Astrocyte of the cerebellum (primary cell): ENCODE results near the gene SGPP2.

Source experiments
- DNase-seq: peaks from one replicate; pipeline ENCODE4 v3.0.0-alpha.2; 2011; ENCODE audit warnings: low read depth
- H3K4me3 ChIP-seq: 2 replicates; pipeline ENCODE4 v1.5.1; 2011; ENCODE audit warnings: mild to moderate bottlenecking, low read depth, low read length, moderate library complexity
- in situ Hi-C: cut with HindIII; loops from 2 replicates; pipeline ENCODE4 v1.10.0; 2017; ENCODE audit warnings: low sequenced_read_pairs
- TF ChIP-seq, protein P1 (sequence below): IDR thresholded peaks from 2 replicates; pipeline ENCODE4 v1.5.1; 2012; ENCODE audit warnings: low read length, low read depth, moderate library complexity, mild to moderate bottlenecking; ENCODE audit errors: missing control alignments

Gene SGPP2, protein sequence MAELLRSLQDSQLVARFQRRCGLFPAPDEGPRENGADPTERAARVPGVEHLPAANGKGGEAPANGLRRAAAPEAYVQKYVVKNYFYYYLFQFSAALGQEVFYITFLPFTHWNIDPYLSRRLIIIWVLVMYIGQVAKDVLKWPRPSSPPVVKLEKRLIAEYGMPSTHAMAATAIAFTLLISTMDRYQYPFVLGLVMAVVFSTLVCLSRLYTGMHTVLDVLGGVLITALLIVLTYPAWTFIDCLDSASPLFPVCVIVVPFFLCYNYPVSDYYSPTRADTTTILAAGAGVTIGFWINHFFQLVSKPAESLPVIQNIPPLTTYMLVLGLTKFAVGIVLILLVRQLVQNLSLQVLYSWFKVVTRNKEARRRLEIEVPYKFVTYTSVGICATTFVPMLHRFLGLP

DNA sequence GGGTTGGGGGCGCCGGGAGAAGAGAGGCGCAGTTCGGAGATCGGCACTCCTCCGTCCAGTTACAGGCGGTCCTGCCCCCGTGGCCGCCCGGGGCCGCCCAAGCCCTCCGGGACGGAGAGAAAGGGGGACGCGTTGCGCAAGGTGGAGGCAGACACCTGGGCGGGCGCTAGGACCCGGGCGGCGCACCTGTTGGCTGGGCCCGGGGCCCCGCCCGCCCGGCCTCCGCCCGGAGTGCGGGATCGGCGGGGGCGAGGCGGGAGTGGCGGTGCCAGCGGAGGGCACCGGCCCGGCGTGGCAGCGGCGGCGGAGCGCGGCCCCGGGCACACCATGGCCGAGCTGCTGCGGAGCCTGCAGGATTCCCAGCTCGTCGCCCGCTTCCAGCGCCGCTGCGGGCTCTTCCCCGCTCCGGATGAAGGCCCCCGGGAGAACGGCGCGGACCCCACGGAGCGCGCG, at the start of gene SGPP2:
SGPP2 (plus strand) TSS at position 268 of the 453 bp plus-strand sequence; CDS start at position 328, 60 bp downstream.
- H3K4me3 ChIP-seq, result peak within 1 kb of the TSS; percentile 40
- no peak for DNase-seq
- TF ChIP-seq, protein P1, sequence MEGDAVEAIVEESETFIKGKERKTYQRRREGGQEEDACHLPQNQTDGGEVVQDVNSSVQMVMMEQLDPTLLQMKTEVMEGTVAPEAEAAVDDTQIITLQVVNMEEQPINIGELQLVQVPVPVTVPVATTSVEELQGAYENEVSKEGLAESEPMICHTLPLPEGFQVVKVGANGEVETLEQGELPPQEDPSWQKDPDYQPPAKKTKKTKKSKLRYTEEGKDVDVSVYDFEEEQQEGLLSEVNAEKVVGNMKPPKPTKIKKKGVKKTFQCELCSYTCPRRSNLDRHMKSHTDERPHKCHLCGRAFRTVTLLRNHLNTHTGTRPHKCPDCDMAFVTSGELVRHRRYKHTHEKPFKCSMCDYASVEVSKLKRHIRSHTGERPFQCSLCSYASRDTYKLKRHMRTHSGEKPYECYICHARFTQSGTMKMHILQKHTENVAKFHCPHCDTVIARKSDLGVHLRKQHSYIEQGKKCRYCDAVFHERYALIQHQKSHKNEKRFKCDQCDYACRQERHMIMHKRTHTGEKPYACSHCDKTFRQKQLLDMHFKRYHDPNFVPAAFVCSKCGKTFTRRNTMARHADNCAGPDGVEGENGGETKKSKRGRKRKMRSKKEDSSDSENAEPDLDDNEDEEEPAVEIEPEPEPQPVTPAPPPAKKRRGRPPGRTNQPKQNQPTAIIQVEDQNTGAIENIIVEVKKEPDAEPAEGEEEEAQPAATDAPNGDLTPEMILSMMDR, result no peak
- in situ Hi-C loops, result no loop called here

DNA sequence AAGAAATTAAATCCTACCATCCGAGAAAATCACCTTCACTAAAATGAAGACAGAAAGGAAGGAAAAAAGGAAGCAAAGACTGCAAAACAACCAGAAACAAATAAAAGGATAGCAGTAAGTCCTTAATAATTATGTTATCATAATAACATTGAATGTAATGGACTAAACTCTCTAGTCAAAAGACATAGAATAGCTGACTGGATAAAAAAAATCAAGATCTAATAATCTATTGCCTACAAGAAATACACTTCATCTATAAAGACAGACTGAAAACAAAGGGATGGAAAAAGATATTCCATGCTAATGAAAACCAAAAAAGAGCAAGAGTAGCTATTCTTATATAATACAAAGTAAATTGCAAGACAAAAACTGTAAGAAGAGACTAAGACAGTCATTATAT, 48.5 kb upstream of the SGPP2 start:
- TF ChIP-seq, protein P1, result no peak
- no peak for DNase-seq
- in situ Hi-C loops, result no loop called here

DNA sequence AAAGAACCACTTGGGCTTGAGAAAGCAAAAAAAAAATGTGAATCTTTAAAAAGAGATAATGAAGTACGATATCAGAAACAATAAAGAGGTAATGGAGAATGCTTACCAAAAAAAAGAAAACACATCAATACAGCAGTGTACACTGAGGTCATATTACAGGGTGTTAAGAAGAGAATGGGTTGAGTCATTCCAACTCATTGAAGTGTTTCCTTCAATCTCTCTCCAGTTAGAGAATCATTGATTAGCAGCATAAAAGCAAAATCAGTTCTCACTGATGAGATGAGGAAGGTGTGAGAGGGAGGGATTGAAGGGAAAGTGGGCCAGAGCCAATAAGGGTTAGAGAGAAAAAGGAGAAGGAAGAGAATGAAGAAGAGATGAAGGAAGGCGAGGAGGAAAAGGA, 43.9 kb upstream of the SGPP2 start:
- no peak for DNase-seq
- no peak overlapping the region for H3K4me3 ChIP-seq
- TF ChIP-seq, protein P1, result no peak
- in situ Hi-C loops, result no loop called here

More for the DNA sequence above, 48.5 kb upstream of the SGPP2 start:
- H3K4me3 ChIP-seq, result no peak overlapping the region

DNA sequence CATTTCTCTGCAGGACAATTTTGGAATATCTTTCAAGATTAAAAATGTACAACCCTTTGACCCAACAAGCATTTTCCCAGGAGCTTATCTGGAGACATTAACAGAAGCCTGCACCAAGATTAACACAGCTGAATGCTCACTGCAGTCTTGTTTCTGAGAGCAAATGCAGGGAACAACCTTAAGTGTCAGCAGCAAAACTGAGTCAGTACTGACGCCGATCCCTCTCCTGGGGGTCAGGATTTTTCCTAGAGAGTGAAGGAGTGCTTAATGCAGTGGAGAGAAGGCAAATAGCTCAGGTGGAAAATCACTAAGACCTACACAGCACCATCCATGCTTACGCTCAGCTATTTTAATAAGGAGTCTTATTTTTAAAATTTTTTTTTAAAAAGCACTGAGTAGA, 42.8 kb upstream of the SGPP2 start:
- no peak for DNase-seq
- TF ChIP-seq, protein P1, result no peak
- no peak overlapping the region for H3K4me3 ChIP-seq
- in situ Hi-C loops, result no loop called here

DNA sequence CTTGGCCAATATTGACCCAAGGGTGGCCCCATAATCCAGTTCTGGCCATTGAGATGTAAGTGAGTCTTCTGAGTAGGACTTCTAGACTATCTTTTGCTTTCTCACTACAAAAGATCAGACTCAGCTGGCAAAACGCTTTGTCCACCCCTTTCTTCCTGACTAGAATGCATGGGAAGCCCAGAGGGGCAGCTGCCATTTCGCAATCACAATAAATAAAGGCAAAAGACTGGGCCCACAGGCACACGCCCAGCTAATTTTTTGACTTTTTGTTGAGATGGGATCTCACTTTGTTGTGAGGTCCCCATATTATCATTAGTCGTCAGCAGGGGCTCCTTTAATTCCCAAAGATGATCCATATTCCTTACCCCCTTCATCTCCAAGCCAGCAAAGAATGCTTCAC, 41.1 kb upstream of the SGPP2 start:
- TF ChIP-seq, protein P1, result no peak
- no peak overlapping the region for H3K4me3 ChIP-seq
- DNase-seq, result no peak
- in situ Hi-C loops, result no loop called here

DNA sequence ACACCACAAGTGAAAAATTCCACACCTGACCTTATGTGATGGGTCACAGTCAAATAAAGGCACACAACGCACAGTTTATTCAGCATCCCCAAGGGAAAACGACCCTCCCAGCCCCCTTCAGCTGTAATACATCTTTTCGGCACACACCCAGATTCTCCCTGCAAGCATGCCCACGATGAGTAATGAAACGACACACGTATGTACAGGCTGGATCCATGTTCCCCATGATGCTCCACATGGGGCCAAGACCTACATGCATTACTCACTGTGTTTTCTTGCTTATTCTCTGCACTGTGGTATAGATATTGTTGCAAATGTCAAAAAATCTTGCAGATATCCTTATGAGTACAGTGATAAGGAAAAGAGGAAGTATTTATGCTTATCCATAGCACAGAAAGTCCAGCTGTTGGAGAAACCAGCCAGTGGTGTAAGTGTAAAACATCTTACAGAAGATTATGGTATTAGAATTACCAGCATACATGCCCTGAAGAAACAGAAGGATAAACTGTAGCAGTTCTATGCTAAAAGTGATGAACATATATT, 32.5 kb upstream of the SGPP2 start:
- H3K4me3 ChIP-seq, result no peak overlapping the region
- no peak for DNase-seq
- TF ChIP-seq, protein P1, result no peak
- in situ Hi-C loops, result no loop called here
